ENCODE results near the gene ROCK2. TPM values are rescaled to one million over a fixed set of nuclear protein-coding genes. Genes with fewer than 3 reads are reported as not detected.

ROCK2 gene
- polyA plus RNA-seq, 1 experiment = 6.0 TPM

DNA sequence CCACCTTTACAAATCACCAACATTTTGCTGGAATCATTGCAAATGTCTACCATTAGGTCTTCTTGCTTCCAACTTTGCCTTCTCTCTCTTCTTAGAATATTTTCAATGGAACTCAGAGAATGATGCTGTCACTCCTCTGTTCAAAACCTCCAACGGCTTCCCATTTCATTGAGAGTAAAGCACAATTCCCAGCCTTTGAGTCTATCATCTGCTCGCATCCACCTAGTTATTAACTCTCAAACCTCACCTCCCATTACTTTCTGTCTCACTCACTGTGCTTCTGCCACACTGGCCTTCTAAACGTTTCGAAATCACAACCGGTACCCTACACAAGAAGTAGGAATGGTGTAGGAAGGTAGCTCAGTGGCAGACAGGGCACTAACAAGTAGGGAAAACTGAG is 40.0 kb downstream of the ROCK2 start:
- Histone ChIP-seq H3K4me3 (ENCODE audit: low read depth, low read length) (no peak overlapping the region), H3K36me3 (ENCODE audit: control insufficient read depth, insufficient read depth, low read length) (no peaks in the 10 kb centered on the region), H3K27me3 (ENCODE audit: control insufficient read depth, insufficient read depth, low read length) (no peaks in the 10 kb centered on the region)
- ChIA-PET POLR2A (no interaction called here), CTCF (interaction anchor here (1.3 kb wide), 1 partner anchor 21 kb away, joined by 3 read pairs; no protein-coding TSS in a partner anchor)
- TF ChIP-seq, protein P1, sequence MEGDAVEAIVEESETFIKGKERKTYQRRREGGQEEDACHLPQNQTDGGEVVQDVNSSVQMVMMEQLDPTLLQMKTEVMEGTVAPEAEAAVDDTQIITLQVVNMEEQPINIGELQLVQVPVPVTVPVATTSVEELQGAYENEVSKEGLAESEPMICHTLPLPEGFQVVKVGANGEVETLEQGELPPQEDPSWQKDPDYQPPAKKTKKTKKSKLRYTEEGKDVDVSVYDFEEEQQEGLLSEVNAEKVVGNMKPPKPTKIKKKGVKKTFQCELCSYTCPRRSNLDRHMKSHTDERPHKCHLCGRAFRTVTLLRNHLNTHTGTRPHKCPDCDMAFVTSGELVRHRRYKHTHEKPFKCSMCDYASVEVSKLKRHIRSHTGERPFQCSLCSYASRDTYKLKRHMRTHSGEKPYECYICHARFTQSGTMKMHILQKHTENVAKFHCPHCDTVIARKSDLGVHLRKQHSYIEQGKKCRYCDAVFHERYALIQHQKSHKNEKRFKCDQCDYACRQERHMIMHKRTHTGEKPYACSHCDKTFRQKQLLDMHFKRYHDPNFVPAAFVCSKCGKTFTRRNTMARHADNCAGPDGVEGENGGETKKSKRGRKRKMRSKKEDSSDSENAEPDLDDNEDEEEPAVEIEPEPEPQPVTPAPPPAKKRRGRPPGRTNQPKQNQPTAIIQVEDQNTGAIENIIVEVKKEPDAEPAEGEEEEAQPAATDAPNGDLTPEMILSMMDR (IDR thresholded peaks at IDR 0.05; ENCODE audit: insufficient read depth, low read depth, low read length) = no peak
- DNase-seq (ENCODE audit: low read depth) = no peak

- ChIA-PET CTCF (no interaction called here), POLR2A (no interaction called here)
- TF ChIP-seq, protein P1 (IDR thresholded peaks at IDR 0.05; ENCODE audit: insufficient read depth, low read depth, low read length) = no peak
- Histone ChIP-seq H3K36me3 (ENCODE audit: control insufficient read depth, insufficient read depth, low read length) (no peaks in the 10 kb centered on the region), H3K27me3 (ENCODE audit: control insufficient read depth, insufficient read depth, low read length) (no peaks in the 10 kb centered on the region), H3K4me3 (ENCODE audit: low read depth, low read length) (no peak overlapping the region)
- DNase-seq (ENCODE audit: low read depth) = no peak
Observed at GRCh38 chr2:11303290-11304013, 41.0 kb downstream of the ROCK2 start.

DNA sequence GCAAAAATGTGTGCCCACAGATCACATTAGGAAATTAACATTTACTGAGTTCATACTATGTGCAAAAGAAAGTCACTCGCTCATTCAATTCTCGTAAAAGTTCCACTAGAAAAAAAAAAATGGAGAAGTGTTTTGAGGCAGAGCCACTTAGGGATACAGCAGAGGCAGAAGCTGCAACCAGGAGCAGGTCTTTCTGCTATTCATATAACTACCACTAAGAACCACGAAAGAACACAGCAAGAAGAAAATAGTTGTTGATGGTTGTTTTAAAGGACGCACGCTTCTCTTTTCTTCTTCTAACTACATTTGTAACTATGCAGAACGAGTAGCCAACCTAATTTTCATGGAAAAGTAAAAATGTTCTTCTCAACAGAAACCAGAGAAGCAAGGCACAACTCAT is 45.0 kb downstream of the ROCK2 start:
- H3K27me3 ChIP-seq (ENCODE audit: control insufficient read depth, insufficient read depth, low read length) = no peaks in the 10 kb centered on the region
- DNase-seq (ENCODE audit: low read depth) = no peak
- TF ChIP-seq, protein P1 (IDR thresholded peaks at IDR 0.05; ENCODE audit: insufficient read depth, low read depth, low read length) = no peak
- ChIA-PET POLR2A (no interaction called here), CTCF (interaction anchor here (0.6 kb wide), 1 partner anchor 91 kb away, joined by 3 read pairs; no protein-coding TSS in a partner anchor)
- no peaks in the 10 kb centered on the region for H3K36me3 ChIP-seq (ENCODE audit: control insufficient read depth, insufficient read depth, low read length)
- H3K4me3 ChIP-seq (ENCODE audit: low read depth, low read length) = no peak overlapping the region

GRCh38 chr2:11298592-11298991 is 45.8 kb downstream of the ROCK2 start:
- ChIA-PET CTCF (no interaction called here), POLR2A (no interaction called here)
- peak; percentile 9 for DNase-seq (ENCODE audit: low read depth)
- Histone ChIP-seq H3K27me3 (ENCODE audit: control insufficient read depth, insufficient read depth, low read length) (no peaks in the 10 kb centered on the region), H3K36me3 (ENCODE audit: control insufficient read depth, insufficient read depth, low read length) (no peaks in the 10 kb centered on the region), H3K4me3 (ENCODE audit: low read depth, low read length) (no peak overlapping the region)
- TF ChIP-seq, protein P1 (IDR thresholded peaks at IDR 0.05; ENCODE audit: insufficient read depth, low read depth, low read length) = no peak

DNA sequence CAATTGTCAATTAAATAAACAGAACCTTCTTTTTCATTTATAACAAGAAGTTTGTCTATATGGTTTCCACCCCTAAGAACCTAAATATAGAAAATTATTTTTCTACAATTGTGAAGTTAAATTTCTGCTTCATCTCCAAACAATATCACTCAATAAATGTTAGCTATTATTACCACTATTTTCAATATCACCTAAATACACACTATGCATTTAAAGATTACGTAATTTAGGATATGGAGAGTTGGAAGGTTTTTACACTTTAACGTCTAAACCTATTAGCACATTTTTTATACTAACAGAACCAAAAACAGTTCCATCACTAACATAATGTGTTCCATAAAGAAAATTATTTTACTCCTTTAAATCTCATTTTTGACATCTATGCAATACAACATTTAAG is 48.0 kb downstream of the ROCK2 start:
- POLR2A ChIA-PET = interaction anchor here (0.6 kb wide), 1 partner anchor 22 kb away, joined by 14 read pairs; no protein-coding TSS in a partner anchor
- CTCF ChIA-PET = interaction anchor here (0.8 to 1.5 kb wide), 3 partner anchors 33 to 164 kb away, joined by 3 to 4 read pairs (median 3); no protein-coding TSS in a partner anchor
- Histone ChIP-seq H3K36me3 (ENCODE audit: control insufficient read depth, insufficient read depth, low read length) (no peaks in the 10 kb centered on the region), H3K27me3 (ENCODE audit: control insufficient read depth, insufficient read depth, low read length) (no peaks in the 10 kb centered on the region), H3K4me3 (ENCODE audit: low read depth, low read length) (no peak overlapping the region)
- TF ChIP-seq, protein P1 (IDR thresholded peaks at IDR 0.05; ENCODE audit: insufficient read depth, low read depth, low read length) = no peak
- DNase-seq (ENCODE audit: low read depth) = no peak
